NCI-H748 (cell line): ENCODE data around the gene PDE4D.
A peak's percentile ranks its signal among the peaks of the same experiment; 100 is the strongest.
"Not testable (repeated sequence)": the region's sequence is repeated elsewhere in the genome, so short reads cannot be mapped to it uniquely, and the experiment has no call there.

ENCODE experiments used
- DNase-seq: peaks from one replicate; lab custom pipeline; 2025; ENCODE audit not compliant: unreplicated experiment; lab: John Stamatoyannopoulos, UW

The PDE4D gene

DNA sequence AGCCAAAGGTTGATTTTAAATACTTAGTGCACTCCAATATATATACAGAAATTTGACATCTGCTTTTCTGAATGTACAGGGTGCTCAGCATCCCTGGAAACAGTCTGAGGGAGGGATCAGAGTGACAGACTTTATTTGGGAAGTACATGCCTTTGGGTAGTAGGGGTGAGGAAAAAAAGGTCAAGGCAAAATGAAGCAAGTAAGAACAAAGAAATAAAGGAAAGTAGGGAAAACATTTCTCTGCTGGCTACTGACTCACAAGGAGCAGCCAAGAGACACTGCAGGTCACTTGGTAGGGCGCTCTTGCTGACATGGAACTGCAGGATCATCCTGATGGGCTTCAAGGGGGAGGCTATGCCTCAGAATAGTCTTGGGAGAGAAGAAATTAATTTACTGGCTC lies 929.7 kb downstream of the PDE4D start:
- no peak for DNase-seq

DNA sequence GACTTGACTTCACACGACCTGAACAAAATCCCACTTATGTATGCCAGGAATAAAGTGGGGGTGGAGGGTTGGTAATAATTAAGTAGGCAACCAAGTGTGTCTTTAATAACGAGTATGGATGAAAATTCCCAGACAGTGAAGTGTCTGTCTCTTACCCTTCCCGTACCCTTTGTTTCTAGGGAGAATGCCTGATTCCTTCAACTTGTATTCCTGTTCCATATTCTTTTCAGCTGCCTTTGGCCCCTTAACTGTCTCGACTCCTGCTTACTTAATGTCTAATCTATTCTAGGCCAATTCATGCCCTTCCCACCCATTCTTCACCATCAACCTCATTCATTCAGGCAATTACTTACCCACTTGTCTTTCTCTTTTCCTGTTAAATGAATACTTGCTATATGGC lies 930.2 kb downstream of the PDE4D start:
- DNase-seq = no peak

DNA sequence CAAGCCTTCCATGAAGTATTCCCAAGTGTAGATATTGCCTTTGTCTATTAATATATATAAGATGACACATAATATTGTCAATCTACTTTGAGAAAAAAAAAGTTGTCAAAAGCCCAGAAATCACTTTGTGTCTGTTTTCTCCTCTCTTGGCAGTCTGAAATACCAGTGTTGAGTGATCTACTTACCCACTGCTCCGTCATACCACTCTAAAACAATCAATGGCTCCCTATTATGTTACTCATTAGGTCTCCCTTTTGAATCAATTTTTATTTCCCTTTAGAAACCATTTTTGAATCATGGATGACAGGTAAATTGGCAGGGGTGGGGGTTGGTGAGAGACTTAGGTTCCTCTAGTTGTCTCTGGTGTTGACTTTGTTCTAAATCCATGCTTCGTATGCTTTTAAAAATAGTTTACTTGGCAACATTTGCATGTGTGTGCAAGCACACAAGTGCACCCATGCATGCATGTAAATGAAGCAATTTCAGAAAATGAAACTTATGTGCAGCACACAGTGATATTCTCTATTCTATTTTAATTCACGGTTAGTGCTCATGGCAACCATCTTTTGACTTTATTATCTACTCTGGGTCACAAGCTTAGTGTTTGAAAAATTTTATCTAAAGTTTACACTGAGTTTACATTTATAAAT lies 931.8 kb downstream of the PDE4D start:
- no peak for DNase-seq

DNA sequence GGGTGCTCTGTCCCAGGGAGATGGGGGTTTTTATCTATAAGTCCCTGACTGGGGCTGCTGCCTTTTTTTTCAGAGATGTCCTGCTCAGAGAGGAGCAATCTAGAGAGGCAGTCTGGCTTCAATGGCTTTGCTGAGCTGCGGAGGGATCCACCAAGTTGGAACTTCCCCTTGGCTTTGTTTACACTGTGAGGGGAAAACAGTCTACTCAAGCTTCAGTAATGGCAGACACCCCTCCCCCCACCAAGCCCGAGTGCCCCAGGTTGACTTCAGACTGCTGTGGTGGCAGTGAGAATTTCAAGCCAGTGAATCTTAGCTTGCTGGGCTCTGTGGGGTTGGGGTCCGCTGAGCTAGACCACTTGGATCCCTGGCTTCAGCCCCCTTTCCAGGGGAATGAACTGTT lies 934.8 kb downstream of the PDE4D start:
- DNase-seq = no peak

DNA sequence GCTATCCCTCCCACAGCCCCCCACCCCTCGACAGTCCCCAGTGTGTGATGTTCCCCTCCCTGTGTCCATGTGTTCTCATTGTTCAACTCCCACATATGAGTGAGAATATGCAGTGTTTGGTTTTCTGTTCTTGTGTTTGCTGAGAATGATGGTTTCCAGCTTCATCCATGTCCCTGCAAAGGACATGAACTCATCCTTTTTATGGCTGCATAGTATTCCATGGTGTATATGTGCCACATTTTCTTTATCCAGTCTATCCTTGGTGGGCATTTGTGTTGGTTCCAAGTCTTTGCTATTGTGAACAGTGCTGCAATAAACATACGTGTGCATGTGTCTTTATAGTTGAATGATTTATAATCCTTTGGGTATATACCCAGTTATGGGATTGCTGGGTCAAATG lies 940.3 kb downstream of the PDE4D start:
- not testable (repeated sequence) for DNase-seq

DNA sequence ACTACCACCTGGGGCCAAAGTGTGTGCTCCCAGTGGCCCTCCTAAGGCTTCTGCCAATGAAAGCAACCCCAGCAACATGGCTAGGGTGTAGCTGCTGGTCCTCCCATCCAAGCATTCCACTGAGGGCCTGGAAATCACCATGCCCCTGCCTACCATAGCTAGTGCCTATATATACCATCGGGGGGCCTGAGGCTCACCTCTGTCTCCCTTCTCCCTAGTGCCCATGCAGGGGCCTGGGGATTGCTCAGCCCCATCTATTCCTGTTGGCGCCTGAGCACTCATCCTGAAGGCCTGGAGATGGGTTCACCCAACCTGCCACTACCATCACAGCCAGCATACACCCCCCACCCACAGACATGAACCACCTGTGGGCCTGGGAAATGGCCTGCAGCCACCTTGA lies 943.3 kb downstream of the PDE4D start:
- DNase-seq = no peak

DNA sequence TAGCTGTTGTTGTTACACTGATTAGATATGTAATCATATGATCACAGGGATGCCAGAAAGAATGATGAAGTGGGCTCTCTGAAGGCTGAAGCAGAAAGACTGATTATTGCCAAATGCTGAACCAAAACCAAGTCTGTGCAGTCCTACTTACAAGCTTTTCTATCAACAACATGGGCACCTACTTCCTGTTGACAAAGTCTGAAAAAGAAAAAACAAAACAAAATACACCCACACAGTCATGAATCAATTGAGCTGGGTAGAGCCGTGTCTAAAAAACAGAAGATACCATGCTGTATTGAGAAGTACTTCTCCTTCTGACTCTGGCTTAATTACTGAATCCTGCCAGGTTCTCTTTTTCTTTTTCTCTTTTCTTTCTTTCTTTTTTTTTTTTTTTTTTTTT lies 947.3 kb downstream of the PDE4D start:
- DNase-seq = no peak

DNA sequence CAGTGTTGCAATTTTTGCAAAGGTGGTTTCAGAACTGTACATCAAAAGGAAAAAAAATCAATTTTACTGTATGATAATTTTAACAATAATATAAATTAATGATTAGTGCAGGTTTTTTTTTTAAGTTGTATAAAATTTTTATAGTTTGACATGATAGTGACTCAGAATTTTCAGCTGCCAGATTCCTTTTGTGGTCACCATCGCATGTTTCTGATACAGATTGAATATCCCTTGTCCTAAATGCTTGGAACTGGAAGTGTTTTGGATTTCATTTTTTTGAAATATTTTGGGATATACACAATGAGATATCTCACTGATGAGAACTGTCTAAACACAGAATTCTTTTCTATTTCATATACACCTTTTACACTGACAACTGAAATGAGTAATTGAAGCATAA lies 949.3 kb downstream of the PDE4D start:
- no peak for DNase-seq

DNA sequence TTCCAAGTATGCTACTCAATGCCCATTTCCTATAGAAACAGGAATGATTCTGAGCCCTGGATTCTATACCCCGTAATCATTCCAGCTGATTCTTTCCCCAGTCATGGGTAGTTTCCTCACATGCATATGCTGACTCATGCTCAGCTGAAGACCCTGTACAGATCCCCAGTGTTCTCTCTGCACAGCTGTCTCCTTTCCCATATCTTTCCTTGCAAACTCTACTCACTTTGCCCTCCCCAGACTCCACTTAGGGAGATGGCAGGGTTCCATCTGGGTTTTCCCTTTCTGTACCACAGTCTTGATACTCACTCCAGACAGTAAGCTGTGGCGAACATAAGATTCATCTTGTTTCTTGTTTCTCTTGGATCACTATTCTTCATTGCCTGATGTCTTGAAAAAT lies 953.1 kb downstream of the PDE4D start:
- no peak for DNase-seq

DNA sequence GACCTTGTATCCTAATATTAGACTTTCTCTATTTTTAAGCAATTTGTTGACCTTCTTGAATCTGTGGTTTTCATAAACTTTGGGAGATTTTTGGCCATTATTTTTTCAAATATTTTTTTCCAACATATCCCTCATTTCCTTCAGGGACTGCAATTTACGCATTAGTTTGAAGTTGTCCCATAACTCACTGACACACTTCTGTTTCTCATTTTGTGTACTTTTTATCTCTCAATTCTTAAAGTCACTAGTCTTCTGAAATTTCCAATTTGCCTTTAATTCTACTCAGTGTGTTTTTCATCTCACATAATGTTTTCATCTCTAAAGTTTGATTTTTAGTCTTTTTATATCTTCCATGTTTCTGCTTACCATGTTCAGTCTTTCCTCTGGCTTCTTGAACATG lies 953.9 kb downstream of the PDE4D start:
- DNase-seq = no peak

DNA sequence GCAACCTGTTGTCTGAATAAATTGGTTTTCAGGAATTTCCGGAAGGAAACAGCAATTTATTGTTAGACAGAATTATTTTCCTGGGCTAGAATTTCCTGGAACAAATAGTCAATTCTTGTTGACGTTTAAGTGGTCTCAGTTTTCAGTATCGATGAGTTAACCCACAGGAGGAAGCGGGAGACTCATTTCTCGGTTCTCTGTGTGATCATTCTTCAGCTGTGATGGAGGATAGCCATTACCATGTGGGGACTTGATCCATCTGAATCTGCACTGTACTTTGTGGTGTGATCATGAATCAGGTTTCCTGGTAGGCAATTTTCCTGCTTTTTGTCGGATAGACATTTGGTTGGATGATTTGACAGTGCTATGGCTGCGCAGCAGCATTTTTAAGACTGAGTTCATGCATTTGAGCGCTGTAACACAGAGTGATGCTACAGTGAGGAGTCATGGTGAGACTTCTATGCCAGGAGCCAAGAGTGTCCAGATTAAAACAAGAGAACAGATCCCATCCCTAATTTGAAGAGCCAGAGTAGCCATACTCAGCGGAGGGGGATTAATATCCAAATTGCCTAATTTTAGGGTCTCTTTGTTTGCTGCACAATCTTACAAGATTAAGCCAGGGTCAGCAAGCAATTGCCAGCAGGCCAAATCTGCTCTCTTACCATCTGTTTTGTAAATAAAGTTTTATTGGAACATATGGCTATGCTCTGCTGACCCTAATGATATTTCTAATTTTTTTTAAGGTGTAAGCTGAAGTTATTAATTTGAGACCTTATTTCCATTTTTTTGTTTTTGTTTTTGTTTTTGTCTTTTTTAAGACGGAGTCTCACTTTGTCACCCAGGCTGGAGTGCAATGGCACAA lies 954.7 kb downstream of the PDE4D start:
- DNase-seq = no peak

DNA sequence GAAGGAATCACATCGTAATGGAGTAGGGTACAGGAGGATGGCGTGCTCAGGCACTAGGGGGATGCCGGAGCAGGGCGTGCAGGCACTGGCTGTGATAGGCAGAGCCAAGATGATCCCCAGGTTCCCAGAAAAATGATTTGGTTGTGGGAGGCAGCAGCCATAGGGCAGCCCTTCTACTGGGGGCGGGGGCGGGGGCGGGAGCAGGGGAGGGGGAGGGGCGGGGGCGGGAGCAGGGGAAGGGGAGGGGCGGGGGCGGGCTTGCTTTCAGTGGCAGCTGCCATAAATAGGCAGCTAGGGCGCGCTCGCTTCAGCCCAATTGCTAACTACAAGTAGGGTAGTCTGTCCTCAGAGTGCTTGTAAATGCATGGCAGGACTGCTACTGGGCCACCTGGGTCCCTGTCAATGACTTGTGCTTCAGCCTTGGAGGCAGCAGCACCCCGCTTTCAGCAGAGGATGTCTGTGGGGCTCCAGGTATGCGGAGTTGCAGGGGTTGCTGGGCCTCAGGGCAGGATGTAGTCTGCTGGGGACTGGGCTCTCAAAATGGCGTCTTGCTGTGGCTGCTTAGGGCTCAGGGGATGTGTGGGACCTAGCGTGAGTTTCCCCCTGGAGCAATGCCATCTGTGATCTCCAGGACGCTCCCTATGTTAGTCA lies 956.4 kb downstream of the PDE4D start:
- no peak for DNase-seq

DNA sequence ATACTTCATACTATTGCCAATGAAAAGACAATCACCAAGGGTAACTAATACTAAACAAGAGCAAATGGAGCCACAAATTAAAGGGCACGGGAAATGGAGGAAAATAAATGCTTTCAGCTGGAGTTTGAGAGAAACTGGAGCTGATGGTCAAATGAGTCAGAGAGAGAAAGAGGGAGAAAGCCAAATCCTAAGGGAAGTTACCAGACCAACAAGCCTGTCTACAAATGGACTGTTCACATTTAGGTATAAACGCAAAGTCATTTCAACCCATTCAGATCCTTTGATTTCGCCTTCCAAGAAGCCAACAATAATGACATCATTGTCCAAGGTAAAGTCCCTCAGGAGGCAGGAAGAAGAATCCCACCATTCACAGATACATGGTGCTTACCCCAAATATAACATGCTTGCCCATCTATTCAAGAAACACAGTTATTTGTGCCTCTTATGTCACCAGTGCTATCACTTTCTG lies 958.9 kb downstream of the PDE4D start:
- DNase-seq = no peak

DNA sequence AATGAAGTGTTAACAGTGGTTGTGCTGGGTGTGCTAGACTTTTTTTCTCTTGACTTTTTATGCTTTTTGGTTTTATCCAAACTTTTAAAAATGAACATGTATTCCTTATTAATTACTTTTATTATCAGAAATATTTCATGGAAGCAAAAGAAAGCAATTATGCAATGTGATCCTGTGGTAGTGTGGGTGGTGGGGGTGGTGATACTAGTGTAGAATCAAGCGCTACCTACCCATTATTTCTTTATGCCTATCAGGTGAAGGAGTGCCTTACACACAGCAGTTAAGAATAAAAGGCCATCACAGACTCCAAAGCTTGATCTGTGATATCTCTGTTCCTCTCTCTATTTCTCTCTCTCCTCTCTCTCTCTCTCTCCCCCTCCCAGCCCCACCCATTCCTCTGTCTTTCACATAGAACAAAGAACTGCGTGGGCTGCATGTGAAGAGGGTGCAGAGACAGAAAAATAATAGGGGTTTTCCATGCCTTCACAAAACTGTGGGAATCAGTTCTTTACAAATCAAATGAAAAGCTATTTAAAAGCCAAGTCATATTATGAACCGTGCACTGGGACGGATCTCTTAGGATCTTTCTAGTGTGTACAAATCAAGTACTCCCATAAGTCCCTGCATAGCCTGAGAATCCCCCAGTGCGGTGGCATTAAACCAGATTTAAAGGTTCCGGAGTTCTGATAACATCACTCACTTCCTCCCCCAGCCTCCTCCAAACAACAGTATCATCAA lies 959.5 kb downstream of the PDE4D start:
- DNase-seq = no peak

DNA sequence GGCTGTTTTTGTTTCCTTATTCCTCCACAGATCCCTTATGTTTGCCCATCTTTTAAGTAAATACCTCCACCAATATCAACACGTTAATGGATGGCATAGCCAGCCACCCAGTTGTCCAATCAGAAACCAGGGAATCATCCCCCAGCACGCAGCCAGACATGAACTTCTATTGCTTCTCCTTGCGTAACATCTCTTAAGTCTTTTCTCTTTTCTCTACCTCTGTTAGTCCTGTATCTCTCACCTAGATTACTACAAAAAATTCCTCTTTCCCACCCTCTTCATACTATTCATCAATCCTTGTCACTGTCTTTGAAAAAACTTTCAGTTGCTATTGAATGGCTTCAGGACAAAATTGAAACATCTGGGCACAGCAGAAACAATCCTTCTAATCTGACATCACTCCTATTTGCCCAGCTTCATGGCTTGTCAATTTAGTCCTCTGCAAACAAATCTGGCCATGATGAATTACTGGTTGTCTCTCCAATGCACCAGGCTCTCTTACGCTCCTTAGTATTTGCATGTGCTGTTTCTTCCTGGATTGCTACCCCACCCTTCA lies 961.4 kb downstream of the PDE4D start:
- peak; percentile 21 for DNase-seq

DNA sequence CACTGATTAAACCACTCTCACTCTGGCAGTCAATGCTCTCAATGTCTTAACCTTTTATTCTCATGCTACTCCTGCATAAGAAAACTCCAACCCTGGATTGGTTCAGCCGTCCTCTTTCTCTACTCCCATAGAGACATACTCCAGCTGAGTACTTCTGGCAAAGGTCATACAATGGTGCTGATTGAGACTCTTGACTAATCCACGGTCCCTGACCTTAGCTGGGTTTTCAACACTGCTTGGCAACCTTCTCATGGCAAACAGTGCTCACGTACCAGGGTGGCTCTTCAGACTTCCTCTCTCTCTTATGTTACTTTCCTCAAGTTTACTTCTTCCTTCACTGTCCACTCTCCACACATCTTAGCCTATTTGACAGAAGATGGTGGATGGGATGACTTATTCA lies 963.0 kb downstream of the PDE4D start:
- DNase-seq = no peak

DNA sequence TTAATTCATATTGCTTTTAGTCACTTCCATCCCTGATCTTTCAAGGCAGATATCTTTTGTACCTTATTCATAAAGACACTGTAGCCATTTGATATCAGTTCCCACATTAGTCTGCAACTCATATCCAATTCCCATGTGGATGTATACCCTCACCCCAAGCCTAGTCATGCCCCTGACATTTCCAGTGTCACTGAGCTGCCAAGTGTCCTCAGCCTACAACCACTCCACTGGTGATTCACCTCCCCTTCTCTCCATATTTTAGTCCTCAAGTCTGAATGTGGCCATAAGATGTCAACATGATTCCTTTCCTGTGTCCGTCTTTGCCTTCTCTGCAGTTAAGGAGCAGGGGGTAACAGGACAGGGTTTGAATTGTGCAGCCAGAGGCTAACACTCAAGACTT lies 963.8 kb downstream of the PDE4D start:
- DNase-seq = no peak

DNA sequence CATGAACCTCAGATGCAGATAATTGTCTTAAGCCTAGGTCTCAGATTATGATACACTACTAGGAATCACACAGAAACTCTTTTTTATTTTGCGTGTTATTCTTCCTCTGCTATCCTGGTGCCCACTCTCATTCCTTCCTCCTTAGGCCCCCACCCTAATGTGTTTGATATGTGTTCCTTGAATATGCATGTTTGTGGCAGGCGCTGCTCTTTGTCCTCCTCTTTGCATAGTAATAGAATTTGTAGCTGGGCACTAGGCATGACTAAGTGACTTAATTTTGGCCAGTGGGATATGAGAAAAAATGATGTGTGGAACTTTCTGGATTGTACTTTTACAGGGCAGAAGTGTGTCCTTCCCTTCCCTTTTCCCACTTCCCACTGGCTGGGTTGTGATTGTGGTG lies 965.6 kb downstream of the PDE4D start:
- no peak for DNase-seq

DNA sequence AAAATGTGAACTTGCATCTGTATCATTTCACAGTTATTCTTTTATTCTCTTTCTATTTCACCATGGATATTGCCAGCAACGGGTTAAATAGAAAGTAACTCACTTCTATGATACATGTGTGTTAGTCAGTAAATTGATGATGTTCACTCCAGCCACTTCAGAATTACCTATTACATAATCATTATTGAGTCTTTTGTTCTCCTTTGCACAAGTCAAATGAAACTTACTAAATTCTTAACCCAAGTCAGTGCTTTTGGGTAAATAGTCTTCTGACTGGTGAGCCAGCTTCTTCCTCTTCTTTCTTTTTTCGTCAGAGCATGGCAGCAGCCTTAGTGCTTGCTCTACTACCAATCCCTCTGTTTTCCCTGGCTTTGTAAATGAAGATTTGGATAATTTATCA lies 966.3 kb downstream of the PDE4D start:
- DNase-seq = no peak

DNA sequence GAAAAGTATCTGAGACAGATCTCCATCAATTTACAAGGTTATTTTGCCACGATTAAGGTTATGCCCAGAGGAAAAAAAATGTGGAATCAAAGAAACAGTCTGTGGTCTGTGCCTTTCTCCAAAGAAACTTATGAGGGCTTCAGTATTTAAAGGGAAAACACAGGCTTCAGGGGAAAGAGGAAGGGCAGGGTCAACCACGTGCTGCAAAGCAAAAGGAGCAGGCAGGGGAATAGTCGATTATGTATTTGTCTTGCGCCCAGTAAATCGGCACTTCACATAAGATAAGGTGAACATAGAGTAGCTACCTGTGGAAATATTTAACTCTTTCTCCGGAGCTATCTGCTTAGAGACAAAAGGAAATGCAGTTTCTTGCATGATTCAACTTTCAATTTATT lies 967.0 kb downstream of the PDE4D start:
- no peak for DNase-seq
